NCI-H2107 treated with DMSO at 0.1 percent for 48 hours (cell line): Measurements from ENCODE around the gene ADARB2.
"Not testable (repeated sequence)": the region's sequence is repeated elsewhere in the genome, so short reads cannot be mapped to it uniquely, and the experiment has no call there.

Experiments used
- DNase-seq: peaks from one replicate; lab custom pipeline; 2025; ENCODE audit not compliant: unreplicated experiment; lab: John Stamatoyannopoulos, UW

The ADARB2 gene

GRCh38 chr10:1335642-1336041, 401.7 kb downstream of the ADARB2 start:
- no peak for DNase-seq

DNA sequence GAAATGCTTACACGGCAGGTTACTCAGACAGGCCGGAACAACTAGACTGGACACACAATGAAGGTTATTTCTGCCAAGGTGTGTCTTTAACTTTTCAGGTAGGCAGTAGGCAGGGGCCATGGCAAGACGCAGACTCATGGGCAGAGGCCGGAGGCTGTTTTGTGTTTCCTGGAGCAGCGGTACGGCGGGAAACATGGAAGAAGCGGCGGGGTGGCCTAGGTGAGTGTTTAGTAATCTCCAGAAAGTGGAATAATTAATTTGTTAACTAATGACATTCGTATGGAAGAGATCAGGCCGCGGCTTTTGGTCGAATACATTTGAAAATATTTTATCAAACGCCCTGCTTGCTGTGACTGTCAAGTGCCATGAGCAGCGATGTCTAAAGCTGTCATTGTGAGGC, 403.3 kb downstream of the ADARB2 start:
- DNase-seq, result no peak

DNA sequence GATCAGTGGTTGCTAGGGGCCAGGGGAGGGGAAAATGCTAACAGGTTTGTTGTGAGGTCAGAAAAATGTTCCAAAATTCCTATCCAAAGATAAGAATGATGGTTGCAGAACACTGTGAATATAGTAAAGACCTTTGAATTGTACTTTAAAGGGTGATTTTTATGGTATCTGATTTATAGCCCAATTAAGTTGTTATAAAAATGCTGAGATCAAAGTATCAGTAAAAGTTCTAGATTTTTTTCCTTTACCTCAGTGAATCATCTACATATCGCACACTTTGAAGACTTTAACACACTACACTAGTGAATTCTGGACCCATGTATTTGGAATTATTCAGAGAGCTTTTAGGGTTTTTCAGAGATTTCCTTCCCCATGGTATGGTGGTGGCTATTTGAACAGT, 405.8 kb downstream of the ADARB2 start:
- no peak for DNase-seq

GRCh38 chr10:1329622-1330021, 407.7 kb downstream of the ADARB2 start:
- no peak for DNase-seq

- DNase-seq, result no peak
Measured at GRCh38 chr10:1328981-1329614, 408.2 kb downstream of the ADARB2 start.

GRCh38 chr10:1328161-1328823, 409.0 kb downstream of the ADARB2 start:
- no peak for DNase-seq

GRCh38 chr10:1327759-1328158, 409.6 kb downstream of the ADARB2 start:
- DNase-seq, result no peak

DNA sequence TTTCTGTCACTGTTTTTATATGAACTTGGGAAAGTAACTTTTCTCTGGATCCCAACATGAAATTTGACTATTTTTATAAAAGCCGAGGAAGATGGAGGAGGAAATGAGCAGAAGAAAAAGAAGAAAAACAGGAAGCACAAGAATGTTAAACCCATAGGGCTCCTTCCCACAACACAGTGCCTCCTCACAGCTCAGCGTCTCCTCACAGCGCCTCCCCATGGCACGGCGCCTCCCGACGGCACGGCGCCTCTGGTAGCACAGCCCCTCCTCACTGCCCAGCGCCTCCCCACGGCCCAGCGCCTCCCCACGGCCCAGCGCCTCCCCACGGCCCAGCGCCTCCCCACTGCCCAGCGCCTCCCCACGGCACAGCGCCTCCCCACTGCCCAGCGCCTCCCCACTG, 410.8 kb downstream of the ADARB2 start:
- not testable (repeated sequence) for DNase-seq

DNA sequence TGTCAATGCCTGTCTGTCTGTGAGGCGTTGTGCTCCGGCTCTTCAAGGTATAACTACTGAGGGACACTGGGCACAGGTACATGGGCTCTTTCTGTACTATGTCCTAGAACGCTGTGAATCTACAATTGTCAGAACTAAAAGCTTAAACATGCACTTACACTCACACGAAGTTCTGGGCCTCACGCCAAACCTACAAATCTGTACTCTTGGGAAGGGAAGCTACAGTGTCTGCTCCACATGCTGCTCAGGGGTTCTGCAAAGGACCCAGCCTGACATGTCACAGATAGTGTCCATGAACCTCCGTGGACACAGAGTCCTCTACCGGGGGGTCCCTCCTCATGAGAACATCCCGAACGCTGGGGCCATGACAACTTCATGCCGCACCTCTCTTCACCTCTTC, 412.4 kb downstream of the ADARB2 start:
- no peak for DNase-seq

- DNase-seq, result no peak
Measured at GRCh38 chr10:1323951-1324350, 413.4 kb downstream of the ADARB2 start.

DNA sequence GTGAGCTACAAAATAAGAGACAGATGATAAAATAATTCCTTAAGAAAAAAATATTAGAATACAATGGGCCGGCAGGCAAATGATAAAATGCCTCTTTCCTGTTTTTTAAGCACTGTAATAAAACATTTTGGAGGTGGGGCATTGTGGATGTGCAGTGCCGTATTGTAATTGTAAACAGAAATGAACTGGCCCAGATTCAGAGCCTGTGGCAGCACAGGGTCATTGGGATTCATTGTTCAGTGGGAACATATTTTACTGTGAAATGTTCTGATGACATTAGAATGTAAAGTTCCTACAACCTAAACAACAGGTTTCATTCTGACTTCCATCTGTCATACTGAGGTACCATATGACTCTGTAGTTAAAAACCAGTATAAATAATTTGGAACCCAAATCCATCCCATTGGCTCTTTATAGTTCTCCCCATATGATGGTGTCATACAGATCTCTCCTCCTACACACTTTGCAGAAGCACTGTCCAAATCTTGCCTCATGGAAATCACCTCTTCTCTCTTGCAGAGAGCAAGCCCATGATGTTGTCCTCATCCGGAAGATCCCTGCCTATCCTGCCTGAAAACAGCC, 416.5 kb downstream of the ADARB2 start:
- no peak for DNase-seq

- DNase-seq, result no peak
Measured at GRCh38 chr10:1316809-1317143, 420.5 kb downstream of the ADARB2 start.

- no peak for DNase-seq
Measured at GRCh38 chr10:1316121-1316808, 421.1 kb downstream of the ADARB2 start.

GRCh38 chr10:1315178-1315577, 422.1 kb downstream of the ADARB2 start:
- DNase-seq, result no peak

DNA sequence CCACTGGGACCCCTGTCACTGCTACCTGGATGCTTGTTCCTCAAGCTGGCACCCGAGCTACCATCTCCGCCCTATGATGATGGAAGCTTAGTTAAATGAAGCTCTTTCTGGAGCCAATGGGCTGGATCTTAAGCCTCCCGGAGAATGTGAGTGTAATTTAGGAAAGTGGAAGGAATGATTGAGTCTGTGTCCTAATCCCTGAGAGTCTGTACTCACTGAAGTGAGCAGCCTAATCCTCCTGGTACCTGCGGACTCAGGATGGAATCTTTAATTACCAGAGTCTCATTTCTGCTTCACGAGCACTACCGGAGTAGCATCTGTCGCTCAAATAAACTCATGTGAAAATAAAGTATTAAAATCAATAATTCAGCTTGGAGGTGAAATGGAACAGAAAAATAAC, 425.6 kb downstream of the ADARB2 start:
- no peak for DNase-seq

- no peak for DNase-seq
Measured at GRCh38 chr10:1310271-1310789, 427.0 kb downstream of the ADARB2 start.

DNA sequence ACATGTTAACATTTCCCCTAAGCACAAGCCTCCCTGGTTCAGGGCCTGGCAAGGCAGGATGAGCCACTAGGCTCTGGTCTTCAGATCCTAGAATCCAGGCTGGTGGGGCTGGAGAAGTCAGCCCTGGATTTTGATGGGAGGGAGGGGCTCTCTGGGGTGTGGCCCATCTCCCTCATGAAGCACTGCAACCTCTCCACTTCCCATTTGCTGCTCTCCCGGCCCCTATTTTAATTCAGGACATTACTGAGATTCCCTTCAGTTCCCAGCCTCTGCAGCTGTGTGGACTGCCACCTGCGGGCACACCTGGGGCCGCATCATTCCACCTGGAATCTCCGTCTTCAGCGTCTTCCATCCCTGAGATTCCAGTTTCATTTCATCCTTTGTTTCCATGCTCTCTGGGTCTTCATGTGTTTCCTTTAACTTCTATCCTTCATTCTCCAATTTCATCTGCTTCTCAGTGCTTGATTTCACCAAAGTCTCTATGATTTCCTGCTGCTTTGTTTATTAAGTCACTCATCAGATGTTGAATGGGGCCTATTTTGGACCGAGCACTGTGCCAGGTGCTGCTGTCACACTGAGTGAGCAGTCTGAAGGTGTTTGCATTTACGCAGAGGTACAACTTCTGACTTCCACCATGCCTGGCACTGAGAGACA, 427.6 kb downstream of the ADARB2 start:
- DNase-seq, result no peak

DNA sequence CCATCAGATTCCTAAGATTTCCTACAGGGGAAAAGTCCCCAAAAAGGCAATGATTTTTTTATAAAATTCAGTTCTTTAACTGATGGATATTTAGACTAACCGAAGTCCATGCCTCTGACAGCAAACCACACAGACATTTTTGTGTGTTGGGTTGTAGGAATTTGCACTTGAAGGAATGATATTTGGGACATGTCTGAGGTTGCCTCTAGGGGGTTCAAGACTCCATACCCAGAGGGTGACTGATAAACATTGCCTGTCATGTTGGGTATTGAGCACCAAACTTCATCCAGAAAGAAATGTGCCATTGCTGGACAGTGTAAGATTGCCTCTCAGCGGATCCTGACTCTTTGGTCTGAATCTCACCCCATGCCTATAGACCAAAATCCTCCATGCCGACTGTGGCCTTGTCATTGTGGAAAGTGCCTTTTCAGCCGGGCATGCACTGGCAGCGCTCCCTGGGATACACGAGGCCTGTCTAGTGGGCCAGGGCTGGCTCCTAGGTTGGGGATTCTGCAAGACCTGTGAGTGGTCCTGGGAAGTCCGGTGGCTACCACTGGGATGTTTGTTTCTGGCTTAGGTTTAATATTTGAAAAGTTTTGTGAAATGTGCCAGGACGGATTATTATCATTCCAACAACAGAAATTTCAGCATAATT, 428.2 kb downstream of the ADARB2 start:
- DNase-seq, result no peak

DNA sequence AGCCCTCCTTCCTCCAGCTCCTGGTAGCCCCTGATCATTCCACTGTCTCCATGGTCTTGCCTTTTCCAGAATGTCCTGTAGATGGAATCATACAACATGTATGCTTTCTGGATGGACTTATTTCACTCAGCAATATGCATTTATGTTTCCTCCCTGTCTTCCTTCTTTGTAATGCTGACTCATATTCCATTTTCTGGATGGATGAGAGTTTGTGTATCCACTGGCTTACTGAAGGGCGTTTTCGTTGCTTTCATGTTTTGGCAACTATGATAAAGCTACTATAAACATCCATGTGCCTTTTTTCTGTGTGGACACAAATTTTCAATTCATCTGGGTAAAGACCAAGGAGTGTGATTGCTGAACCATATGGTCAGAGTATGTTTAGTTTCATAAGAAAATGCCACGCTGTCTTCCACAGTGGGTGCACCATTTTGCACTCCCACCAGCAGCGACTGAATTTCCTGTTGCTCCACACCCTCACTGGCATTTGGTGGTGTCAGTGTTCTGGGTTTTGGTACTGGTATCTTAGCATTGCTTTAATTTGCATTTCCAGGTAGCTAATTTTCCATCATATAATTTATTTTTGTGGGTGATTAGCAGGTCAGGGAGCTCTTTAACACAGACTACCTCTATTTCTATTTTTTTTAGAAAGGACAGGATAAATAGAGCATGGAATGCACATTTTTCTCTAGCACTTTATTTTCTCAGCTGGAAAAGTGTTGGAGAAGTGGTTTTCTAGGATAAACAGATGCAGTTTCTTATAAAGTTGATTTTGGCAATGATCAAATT, 429.0 kb downstream of the ADARB2 start:
- no peak for DNase-seq

- no peak for DNase-seq
Measured at GRCh38 chr10:1301143-1301542, 436.2 kb downstream of the ADARB2 start.
